Erythroblast (primary cell): ENCODE results near the gene CHCHD3.

Source experiments
- GATA1 ChIP-seq: IDR thresholded peaks from 2 replicates; pipeline ENCODE4 v1.6.1; 2011; ENCODE audit warnings: low read depth, mild to moderate bottlenecking, control low read depth, low read length, moderate library complexity
- POLR2A ChIP-seq: IDR thresholded peaks from 2 replicates; pipeline ENCODE4 v1.6.1; 2011; ENCODE audit warnings: mild to moderate bottlenecking, low read length

DNA sequence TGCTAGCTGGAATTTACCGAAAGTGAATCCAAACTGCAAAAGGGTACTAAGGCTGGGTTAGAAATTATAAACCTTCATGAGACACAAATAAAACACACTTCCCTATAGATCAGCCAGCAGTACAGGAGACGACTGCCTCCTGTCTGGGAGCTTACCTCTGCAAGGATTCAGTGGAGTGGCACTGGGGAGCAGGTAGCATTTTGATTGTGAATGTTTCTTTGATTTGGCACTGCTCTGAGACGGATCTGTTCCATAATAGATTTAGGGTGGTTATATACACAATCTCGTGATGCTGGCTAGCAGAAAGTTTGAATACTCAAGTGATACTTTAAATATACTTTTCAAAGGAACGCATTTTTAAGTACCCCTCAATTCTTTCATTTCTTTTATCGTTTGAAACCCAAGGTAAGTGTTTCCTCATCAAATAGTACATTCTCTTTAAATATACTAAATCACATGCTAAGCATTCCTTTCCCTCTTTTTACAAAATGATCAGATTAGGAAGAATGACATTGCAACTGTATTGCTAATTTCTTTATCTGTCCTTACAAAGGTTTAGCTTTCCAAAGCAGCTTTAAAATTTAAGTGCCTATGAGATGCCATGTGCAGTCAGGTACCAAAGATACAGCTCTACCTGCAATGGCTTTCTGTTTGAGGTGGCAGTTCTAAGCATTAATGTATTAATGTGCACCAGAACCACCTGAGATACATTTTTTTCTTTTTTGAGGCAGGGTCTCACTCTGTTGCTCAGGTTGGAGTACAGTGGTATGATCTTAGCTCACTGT, 20.6 kb upstream of the CHCHD3 start:
- TF ChIP-seq POLR2A (no peak), GATA1 (no peak)
